GM19463 (cell line): ENCODE data around the gene CELSR2.

ENCODE experiments used
- ATAC-seq: cut with Tn5 transposase; IDR thresholded peaks from one replicate; pipeline ENCODE4 v1.9.1; 2021; ENCODE audit warnings: mild to moderate bottlenecking, moderate library complexity; ENCODE audit not compliant: unreplicated experiment

Gene CELSR2

DNA sequence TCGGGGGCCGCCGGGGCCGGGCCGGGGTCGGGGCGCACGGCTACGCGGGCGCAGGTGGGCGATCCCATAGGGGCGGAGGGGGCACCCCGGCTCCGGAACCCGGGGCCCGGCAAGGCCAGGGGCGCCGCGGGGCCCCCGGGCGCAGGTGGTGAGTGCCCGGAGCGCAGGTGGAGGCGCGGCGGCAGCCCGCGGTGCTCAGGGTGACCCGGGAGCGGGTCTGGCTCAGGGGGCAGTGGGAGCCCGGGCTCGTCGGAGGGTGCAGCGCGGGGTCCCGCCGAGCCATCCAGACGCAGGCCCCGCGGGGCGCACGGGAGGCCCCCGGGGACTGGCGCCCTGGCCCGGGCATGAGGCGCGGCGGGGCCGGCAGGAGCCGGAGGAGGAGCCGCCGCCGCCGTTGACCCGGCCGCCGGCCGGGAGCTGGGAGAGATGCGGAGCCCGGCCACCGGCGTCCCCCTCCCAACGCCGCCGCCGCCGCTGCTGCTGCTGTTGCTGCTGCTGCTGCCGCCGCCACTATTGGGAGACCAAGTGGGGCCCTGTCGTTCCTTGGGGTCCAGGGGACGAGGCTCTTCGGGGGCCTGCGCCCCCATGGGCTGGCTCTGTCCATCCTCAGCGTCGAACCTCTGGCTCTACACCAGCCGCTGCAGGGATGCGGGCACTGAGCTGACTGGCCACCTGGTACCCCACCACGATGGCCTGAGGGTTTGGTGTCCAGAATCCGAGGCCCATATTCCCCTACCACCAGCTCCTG is 489 bp downstream of the CELSR2 start:
- peak; percentile 44 for ATAC-seq

- ATAC-seq: no peak
Measured at GRCh38 chr1:109250454-109251276, 1.3 kb downstream of the CELSR2 start.

DNA sequence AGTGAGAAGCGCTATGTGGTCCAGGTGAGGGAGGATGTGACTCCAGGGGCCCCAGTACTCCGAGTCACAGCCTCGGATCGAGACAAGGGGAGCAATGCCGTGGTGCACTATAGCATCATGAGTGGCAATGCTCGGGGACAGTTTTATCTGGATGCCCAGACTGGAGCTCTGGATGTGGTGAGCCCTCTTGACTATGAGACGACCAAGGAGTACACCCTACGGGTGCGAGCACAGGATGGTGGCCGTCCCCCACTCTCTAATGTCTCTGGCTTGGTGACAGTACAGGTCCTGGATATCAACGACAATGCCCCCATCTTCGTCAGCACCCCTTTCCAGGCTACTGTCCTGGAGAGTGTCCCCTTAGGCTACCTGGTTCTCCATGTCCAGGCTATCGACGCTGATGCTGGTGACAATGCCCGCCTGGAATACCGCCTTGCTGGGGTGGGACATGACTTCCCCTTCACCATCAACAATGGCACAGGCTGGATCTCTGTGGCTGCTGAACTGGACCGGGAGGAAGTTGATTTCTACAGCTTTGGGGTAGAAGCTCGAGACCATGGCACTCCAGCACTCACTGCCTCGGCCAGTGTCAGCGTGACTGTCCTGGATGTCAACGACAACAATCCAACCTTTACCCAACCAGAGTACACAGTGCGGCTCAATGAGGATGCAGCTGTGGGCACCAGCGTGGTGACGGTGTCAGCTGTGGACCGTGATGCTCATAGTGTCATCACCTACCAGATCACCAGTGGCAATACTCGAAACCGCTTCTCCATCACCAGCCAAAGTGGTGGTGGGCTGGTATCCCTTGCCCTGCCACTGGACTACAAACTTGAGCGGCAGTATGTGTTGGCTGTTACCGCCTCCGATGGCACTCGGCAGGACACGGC is 2.2 kb downstream of the CELSR2 start:
- ATAC-seq: no peak

- no peak for ATAC-seq
Measured at GRCh38 chr1:109252167-109252892, 3.0 kb downstream of the CELSR2 start.

DNA sequence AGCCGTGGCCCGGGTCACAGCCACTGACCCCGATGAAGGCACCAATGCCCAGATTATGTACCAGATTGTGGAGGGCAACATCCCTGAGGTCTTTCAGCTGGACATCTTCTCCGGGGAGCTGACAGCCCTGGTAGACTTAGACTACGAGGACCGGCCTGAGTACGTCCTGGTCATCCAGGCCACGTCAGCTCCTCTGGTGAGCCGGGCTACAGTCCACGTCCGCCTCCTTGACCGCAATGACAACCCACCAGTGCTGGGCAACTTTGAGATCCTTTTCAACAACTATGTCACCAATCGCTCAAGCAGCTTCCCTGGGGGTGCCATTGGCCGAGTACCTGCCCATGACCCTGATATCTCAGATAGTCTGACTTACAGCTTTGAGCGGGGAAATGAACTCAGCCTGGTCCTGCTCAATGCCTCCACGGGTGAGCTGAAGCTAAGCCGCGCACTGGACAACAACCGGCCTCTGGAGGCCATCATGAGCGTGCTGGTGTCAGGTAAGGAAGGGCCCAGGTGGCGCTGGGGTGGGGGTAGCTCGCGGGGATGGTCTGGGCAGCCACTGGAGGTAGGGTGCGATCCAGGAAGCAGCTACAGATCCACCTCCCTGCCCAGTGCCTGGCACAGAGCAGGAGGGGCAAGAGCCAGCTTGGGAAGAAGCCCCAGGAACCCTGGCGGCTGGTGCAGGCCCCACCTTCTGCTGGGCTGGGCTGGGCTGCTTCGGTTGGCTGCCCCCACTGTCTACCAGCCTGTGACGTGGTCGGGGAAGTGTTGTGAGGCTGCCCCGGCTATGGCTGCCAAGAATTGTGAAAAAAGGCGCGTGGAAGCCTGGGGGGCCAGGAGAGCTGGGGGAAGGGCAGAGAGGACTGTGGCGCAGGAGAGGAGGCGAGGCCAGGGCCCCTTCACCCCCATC is 3.8 kb downstream of the CELSR2 start:
- ATAC-seq: no peak

- ATAC-seq: no peak
Measured at GRCh38 chr1:109253803-109254620, 4.7 kb downstream of the CELSR2 start.

- no peak for ATAC-seq
Measured at GRCh38 chr1:109254621-109255096, 5.3 kb downstream of the CELSR2 start.

DNA sequence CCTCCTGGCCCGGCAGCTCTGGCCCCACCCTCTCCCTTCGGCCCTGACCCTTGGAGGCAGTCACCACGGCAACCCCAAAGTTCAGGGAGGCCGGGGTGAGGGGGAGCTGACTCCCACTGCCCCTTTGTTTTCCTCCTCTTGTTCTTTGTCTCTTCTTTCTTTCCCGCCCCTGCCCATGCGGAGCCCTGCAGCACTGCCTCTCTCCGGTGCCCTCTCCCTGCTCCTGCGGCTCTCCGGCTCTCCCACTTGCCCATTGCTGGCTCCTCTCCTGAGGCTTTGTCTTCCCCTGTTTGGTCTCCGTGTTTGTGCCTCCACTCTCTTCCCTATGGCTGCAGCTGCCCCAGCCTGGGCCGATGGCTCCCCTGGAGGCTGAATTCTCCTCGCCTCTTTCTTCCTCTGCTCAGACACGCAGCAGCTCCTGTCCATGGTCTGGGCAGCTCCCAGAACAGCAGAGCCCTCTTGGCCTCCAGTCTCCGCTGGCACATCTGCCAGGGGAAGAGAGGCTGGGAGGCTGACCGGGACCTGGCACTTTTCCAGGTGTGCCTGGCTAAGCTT is 5.8 kb downstream of the CELSR2 start:
- no peak for ATAC-seq

DNA sequence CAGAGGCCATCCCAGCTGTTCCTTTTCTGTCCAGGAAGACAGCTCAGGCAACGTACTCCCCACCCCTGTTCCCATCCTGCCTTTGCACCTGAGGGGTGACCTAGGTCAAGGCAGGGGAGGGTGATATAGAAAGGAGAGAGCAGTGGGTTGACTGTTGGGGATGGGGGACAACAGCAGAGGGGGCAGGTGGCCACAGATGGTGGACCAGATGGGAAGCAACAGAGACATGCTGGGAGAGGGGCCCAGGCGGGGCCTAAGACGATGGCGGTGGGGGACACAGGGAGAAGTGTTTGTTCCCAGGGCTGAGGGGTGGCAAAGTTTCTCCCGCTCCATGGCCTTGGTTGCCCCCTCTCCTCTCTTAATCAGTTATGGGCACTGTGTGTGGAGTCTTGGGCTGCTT is 6.3 kb downstream of the CELSR2 start:
- no peak for ATAC-seq

GRCh38 chr1:109256085-109256484 is 6.7 kb downstream of the CELSR2 start:
- ATAC-seq: no peak

GRCh38 chr1:109256971-109257681 is 7.8 kb downstream of the CELSR2 start:
- ATAC-seq: no peak

- no peak for ATAC-seq
Measured at GRCh38 chr1:109257682-109258421, 8.5 kb downstream of the CELSR2 start.

- ATAC-seq: no peak
Measured at GRCh38 chr1:109258481-109259466, 9.4 kb downstream of the CELSR2 start.

- ATAC-seq: no peak
Measured at GRCh38 chr1:109259674-109260557, 10.6 kb downstream of the CELSR2 start.

DNA sequence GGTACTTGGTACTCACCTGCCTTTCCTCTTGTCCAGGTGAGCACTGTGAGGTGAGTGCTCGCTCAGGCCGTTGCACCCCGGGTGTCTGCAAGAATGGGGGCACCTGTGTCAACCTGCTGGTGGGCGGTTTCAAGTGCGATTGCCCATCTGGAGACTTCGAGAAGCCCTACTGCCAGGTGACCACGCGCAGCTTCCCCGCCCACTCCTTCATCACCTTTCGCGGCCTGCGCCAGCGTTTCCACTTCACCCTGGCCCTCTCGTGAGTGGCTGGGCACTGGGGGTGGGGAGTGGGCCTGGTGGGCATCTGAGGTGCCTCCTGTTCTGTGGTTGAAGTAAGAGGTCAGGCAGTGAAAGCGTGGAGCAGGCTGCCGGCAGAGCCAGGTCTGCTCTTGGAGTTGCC is 11.7 kb downstream of the CELSR2 start:
- ATAC-seq: no peak
